A204.1 (cell line): ENCODE data around the gene XKR8.

Experiments
- FAIRE-seq: peaks from 2 replicates; lab custom pipeline; 2012; peaks lifted over from hg19 to GRCh38; lab: Jason Lieb, UNC

The XKR8 gene

DNA sequence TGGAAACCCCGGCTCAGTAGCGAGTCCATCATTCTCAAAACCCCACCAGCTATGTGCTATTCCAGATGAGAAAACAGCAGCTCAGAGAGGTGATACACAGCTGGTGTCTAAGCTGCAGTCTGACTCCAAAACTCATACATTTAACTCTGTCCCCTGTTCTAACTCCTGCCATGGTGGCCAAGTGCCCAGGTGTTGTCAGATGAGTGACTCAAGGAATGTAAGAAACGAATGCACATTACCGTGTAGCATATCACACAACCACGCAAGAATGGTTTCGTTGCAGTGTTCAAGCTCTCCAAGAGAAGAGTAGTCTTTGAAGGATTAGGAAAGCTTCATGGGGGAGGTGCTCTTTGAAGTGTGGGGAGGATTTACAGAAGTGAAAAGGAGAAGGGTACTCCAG lies 4.7 kb upstream of the XKR8 start:
- no peak for FAIRE-seq

- FAIRE-seq: no peak
These were observed 3.0 kb upstream of the XKR8 start for GRCh38 chr1:27956761-27957160.

DNA sequence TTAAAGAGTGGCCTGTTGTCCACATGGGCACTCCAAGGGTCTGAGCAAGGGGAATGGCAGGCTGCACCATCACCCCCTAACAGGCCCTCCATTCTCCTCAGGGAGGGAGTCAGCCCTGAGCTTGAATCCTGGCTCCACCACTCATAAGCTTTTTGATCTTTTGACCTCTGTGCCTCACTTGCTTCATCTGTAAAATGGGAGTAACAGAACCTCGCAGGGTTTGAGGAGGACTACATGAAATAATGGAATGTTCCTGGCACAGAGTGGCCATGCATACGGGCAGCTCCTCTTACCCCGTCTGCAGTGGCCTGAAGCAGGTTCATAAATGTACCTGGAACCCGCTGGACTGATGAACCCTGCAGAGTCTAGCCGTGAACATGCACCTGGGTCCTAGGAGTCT lies 2.1 kb upstream of the XKR8 start:
- FAIRE-seq: no peak

GRCh38 chr1:27958513-27958912 lies 1.3 kb upstream of the XKR8 start:
- FAIRE-seq: no peak

- FAIRE-seq: no peak
These were observed 1.2 kb downstream of the XKR8 start for GRCh38 chr1:27960762-27961645.

- no peak for FAIRE-seq
These were observed 2.0 kb downstream of the XKR8 start for GRCh38 chr1:27961646-27962221.

DNA sequence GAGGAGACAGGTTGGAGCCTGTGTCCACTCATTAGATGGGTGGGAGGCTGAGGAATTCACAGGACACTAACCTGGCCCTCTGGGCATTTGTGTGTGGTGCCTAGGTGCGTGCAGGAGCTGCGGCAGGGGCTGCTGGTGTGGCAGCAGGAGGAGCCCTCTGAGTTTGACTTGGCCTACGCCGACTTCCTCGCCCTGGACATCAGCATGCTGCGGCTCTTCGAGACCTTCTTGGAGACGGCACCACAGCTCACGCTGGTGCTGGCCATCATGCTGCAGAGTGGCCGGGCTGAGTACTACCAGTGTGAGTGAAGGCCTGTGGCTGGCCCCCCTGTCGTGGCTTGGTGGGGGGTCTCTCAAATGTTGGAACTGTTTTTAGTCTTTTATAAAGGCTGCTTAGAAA lies 3.6 kb downstream of the XKR8 start:
- no peak for FAIRE-seq

DNA sequence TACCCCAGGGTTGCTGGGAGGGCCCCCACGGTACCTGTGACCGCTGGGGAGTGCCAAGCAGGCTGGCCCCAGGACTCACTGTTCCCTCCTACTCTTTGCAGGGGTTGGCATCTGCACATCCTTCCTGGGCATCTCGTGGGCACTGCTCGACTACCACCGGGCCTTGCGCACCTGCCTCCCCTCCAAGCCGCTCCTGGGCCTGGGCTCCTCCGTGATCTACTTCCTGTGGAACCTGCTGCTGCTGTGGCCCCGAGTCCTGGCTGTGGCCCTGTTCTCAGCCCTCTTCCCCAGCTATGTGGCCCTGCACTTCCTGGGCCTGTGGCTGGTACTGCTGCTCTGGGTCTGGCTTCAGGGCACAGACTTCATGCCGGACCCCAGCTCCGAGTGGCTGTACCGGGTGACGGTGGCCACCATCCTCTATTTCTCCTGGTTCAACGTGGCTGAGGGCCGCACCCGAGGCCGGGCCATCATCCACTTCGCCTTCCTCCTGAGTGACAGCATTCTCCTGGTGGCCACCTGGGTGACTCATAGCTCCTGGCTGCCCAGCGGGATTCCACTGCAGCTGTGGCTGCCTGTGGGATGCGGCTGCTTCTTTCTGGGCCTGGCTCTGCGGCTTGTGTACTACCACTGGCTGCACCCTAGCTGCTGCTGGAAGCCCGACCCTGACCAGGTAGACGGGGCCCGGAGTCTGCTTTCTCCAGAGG lies 6.8 kb downstream of the XKR8 start:
- no peak for FAIRE-seq

GRCh38 chr1:27967106-27967883 lies 7.5 kb downstream of the XKR8 start:
- no peak for FAIRE-seq

GRCh38 chr1:27967884-27968466 lies 8.2 kb downstream of the XKR8 start:
- no peak for FAIRE-seq

DNA sequence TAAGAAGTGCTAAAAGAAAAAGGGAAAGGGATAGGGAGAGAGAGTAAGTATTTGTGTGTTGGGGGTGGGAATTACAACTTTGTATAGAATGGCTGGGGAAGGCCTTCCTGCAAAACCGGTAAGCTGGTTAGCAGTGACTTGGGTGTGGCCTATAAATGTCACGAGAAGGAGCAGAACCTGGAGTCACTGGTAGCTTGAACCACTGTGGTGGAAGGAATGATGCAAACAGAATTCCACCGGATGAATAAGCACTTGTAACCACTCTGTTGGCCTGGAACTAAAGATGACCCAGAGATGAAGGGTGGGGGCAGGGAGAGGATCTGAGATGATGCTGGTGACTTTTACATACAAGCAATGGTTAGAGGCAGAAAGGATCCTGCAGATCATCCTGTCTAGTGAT lies 8.9 kb downstream of the XKR8 start:
- no peak for FAIRE-seq

GRCh38 chr1:27970401-27970800 lies 10.6 kb downstream of the XKR8 start:
- FAIRE-seq: no peak

DNA sequence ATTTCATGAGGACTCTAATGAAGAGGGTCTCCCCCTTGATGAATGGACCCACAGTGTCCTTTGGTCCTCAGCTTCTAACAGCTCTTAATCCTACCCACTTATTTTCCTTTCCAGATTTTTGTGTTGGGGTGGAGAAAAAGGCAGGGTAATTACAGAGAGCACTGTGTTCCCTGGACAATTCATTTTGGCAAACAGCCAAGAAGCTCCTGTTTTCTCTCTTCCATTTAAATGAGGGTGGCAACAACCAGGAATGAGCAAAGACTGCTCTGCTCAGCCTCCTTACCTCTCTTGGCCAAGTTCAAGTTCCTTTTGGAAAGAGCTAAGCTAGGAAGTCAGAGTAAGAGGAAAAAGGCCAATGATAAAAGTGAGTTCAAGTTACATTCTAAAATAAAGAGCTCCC lies 11.9 kb downstream of the XKR8 start:
- no peak for FAIRE-seq

DNA sequence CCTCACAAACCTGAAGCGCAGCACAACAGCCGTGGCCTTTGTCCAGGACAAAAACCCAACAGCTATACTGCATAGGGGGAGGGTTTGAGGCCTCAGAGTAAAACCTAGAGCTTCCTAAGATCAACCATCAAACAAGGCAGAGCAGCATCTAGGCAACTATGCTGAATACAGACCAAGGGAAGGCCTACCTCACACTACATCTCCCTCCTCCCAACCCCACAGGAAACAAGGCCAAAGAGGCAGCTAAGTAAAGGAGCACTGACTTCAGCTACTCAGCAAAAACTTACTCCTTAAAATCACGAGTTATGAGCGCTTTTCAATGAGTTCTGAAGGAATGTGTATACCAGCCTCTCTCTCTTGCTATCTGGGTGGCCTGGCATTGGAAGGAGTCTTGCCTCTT lies 12.4 kb downstream of the XKR8 start:
- no peak for FAIRE-seq

DNA sequence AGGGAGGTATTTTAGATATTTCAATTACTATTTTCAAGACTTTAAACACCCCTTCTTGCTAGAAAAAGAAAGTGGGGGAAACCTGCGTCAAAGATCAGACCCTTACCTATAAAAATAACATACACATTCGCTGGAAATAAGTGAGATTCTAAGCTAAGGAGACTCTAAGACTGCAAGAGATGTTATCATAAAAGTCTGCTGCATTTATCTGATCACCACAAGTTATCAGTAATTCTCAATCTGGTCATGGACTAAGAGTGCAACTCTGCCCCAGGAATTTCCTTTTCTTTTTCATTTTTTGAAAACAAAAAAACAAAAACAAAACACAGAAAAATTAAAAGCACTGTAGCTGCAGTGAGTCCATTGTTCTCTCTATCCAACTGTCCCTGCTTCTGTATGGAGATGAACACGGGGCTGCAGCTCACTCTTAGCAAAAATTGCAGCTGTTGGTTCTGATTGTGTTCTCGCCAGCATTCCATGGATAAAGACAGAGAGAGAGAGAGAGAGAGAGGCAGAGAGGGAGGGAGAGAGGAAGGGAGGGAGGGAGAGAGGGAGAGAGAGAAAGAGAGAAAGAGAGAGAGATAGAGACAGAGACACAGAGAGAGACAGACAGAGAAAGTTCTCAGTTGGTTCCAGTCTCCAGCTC lies 14.1 kb downstream of the XKR8 start:
- FAIRE-seq: no peak

GRCh38 chr1:27974417-27974781 lies 14.6 kb downstream of the XKR8 start:
- no peak for FAIRE-seq

DNA sequence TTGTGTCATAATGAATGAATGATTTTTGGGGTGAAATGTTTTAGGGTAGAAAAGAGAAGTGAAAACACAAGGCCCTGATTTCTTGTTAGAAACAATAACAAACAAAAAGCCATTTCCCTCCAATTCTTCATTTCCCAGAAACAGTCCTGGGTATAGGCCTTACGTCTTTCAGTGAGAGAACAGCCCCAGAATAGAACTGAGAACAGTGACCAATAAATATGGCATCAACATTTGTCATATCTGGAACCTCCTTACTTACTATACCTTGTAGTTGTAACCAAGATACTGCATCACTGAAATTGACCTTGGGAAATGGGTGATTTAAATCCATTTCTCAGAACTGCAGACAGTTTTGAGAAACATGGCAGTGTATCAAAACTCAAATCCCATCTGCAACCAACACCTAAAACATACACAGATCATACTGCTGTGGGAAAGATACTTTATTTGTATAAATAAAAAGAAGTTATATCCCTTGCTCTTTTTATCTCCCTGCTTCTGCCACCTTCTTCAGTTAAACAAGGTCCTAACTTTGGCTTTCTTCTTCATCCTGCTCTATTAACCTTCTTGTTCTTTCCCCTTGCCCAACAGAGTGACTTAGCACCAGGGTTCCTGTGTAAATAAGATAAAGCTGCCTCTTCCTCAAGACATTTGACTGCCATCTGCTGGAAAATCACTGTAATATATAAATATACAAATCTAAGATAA lies 19.5 kb downstream of the XKR8 start:
- peak; percentile 93 for FAIRE-seq

GRCh38 chr1:27979859-27980201 lies 20.1 kb downstream of the XKR8 start:
- FAIRE-seq: no peak

DNA sequence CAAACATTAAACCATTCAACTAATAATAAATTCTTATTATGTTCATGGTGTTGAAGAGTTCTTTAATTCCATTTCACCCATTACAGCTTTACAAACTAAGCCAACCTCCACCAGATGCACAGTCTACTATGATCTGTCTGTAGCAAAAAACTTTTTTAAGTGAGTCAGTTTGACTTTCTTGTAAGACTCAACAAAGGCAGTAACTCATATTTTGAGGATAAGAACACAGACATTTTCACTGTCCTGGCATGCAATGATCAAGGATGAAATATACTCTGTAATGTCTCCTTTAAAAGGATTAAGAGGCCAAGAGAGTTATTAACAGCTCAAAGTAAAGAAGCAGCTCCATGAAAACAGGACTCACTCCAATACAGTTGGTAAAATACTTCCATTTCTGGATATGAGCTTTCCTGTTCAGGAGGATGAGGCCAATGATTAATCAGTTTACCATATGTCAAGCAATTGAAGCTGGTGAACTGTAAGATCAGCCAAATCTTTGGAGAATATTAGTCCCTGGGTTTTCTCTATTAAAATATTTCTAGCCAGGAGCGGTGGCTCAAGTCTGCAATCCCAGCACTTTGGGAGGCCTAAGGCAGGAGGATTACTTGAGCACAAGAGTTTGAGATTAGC lies 20.6 kb downstream of the XKR8 start:
- no peak for FAIRE-seq

GRCh38 chr1:27981145-27981544 lies 21.4 kb downstream of the XKR8 start:
- FAIRE-seq: no peak
